Activated B cell treated with CpG ODN at 0.5 μM for 24 hours (primary cell): ENCODE results near the gene SH2D1A. TPM values are rescaled to one million over a fixed set of nuclear protein-coding genes. Genes with fewer than 3 reads are reported as not detected.

Experiments used
- ATAC-seq: fragments of 200-7000 bp; cut with Tn5 transposase; one replicate; pipeline ENCODE4 v1.10.0; 2021; ENCODE audit warnings: low read depth, mild to moderate bottlenecking, moderate library complexity
- CTCF ChIA-PET: fragments of 350-600 bp; sonication (Branson Sonifier 250); formaldehyde crosslinking; loops from one replicate; lab custom pipeline; 2021; ENCODE audit warnings: antibody characterized with exemption; lab: Charles Lee
- POLR2A ChIA-PET: fragments of 350-600 bp; sonication (Branson Sonifier 250); formaldehyde crosslinking; loops from one replicate; lab custom pipeline; 2021; ENCODE audit warnings: antibody characterized with exemption; lab: Charles Lee
- DNase-seq: peaks from one replicate; pipeline ENCODE4 v3.0.0; 2022
- H3K27ac Mint-ChIP-seq: one replicate; pipeline ENCODE4 v1.8.0; 2020; ENCODE audit warnings: mixed read lengths
- H3K27me3 Mint-ChIP-seq: one replicate; pipeline ENCODE4 v1.8.0; 2021; ENCODE audit warnings: mixed read lengths
- H3K36me3 Mint-ChIP-seq: one replicate; pipeline ENCODE4 v1.8.0; 2021; ENCODE audit warnings: low read depth, mixed read lengths
- H3K4me1 Mint-ChIP-seq: one replicate; pipeline ENCODE4 v1.8.0; 2021; ENCODE audit warnings: mixed read lengths
- H3K4me3 Mint-ChIP-seq: one replicate; pipeline ENCODE4 v1.8.0; 2020; ENCODE audit warnings: mild to moderate bottlenecking, mixed read lengths
- H3K9me3 Mint-ChIP-seq: one replicate; pipeline ENCODE4 v1.8.0; 2020; ENCODE audit warnings: mixed read lengths
- CTCF ChIP-seq: fragments of 200-600 bp; IDR thresholded peaks from one replicate; pipeline ENCODE4 v1.8.0; 2022; ENCODE audit warnings: antibody characterized with exemption, mild to moderate bottlenecking
- intact Hi-C: fragments of 100-400 bp; cut with micrococcal nuclease; formaldehyde crosslinking; loops from one replicate; pipeline ENCODE4 v1.15.1; 2024
- total RNA-seq: library from RNA; stranded (reverse); gene quantifications from 2 replicates; pipeline ENCODE4 v1.2.3, GENCODE V29; 2022

The SH2D1A gene
- total RNA-seq, 1 donor from 2014 or later, result not detected

- Mint-ChIP-seq H3K9me3 (no peaks in the 10 kb centered on the region), H3K36me3 (no peaks in the 10 kb centered on the region), H3K4me3 (no peak overlapping the region), H3K27me3 (peaks cover 4% of the 10 kb centered on the region), H3K27ac (no peak overlapping the region), H3K4me1 (peaks cover 5% of the 10 kb centered on the region)
- no peak for TF ChIP-seq CTCF
- intact Hi-C loops, result no loop called here
- POLR2A ChIA-PET, result no interaction called here
- no peak for ATAC-seq
- no peak for DNase-seq
- CTCF ChIA-PET, result no interaction called here
Measured at GRCh38 chrX:124337916-124338315, 8.4 kb upstream of the SH2D1A start.

GRCh38 chrX:124338733-124339514, 7.4 kb upstream of the SH2D1A start:
- ChIA-PET POLR2A (no interaction called here), CTCF (no interaction called here)
- intact Hi-C loops, result no loop called here
- Mint-ChIP-seq H3K4me1 (no peaks in the 10 kb centered on the region), H3K27ac (no peak overlapping the region), H3K27me3 (peaks cover 4% of the 10 kb centered on the region), H3K9me3 (no peaks in the 10 kb centered on the region), H3K4me3 (no peak overlapping the region), H3K36me3 (no peaks in the 10 kb centered on the region)
- no peak for ATAC-seq
- no peak for TF ChIP-seq CTCF
- DNase-seq, result no peak

GRCh38 chrX:124341396-124342132, 4.8 kb upstream of the SH2D1A start:
- no peak for ATAC-seq
- Mint-ChIP-seq H3K4me1 (no peaks in the 10 kb centered on the region), H3K4me3 (no peak overlapping the region), H3K9me3 (no peaks in the 10 kb centered on the region), H3K27ac (no peak overlapping the region), H3K36me3 (no peaks in the 10 kb centered on the region), H3K27me3 (peaks cover 4% of the 10 kb centered on the region)
- no peak for DNase-seq
- ChIA-PET CTCF (no interaction called here), POLR2A (no interaction called here)
- intact Hi-C loops, result no loop called here
- TF ChIP-seq CTCF, result no peak

- DNase-seq, result no peak
- no peak overlapping the region for H3K4me3 Mint-ChIP-seq
- no peak overlapping the region for H3K27ac Mint-ChIP-seq
Measured at GRCh38 chrX:124342174-124342867, 4.0 kb upstream of the SH2D1A start.

More at GRCh38 chrX:124342174-124342867, 4.0 kb upstream of the SH2D1A start:
- CTCF ChIA-PET, result no interaction called here
- no peak for TF ChIP-seq CTCF
- POLR2A ChIA-PET, result no interaction called here
- intact Hi-C loops, result no loop called here
- Mint-ChIP-seq H3K4me1 (no peaks in the 10 kb centered on the region), H3K9me3 (no peaks in the 10 kb centered on the region), H3K27me3 (peaks cover 4% of the 10 kb centered on the region), H3K36me3 (no peaks in the 10 kb centered on the region)
- ATAC-seq, result no peak
